Ovary (tissue), 9 donors: Measurements from ENCODE around the gene DLL3. TPM values are rescaled to one million over a fixed set of nuclear protein-coding genes. Genes with fewer than 3 reads are reported as not detected.
A peak's percentile ranks its signal among the peaks of the same experiment; 100 is the strongest.

ENCODE experiments used
- DNase-seq, 5 donors: peaks; one replicate each; pipeline ENCODE4 v3.0.0-alpha.2; 2019 to 2020
- H3K27ac ChIP-seq, 2 donors: fragments of 200-600 bp; one replicate each; pipeline versions ENCODE4 v1.5.1 to v1.8.0; 2019 to 2022
- H3K27me3 ChIP-seq: fragments of 200-600 bp; one replicate; pipeline ENCODE4 v1.8.0; 2022
- H3K36me3 ChIP-seq: fragments of 200-600 bp; sonication (generic); one replicate; pipeline ENCODE4 v1.5.1; 2019
- H3K4me1 ChIP-seq: one replicate; pipeline ENCODE4 v1.8.1; 2013; ENCODE audit warnings: mild to moderate bottlenecking, moderate library complexity; ENCODE audit not compliant: insufficient read depth
- H3K4me3 ChIP-seq: fragments of 200-600 bp; sonication (generic); one replicate; pipeline ENCODE4 v1.5.1; 2017
- H3K9me3 ChIP-seq, 2 donors: fragments of 200-600 bp in 1 of 2; sonication (generic) in 1 of 2; one replicate each; pipeline versions ENCODE4 v1.5.1 to v1.8.1; 2013 to 2019; ENCODE audit warnings: mild to moderate bottlenecking in 1 of 2, moderate library complexity in 1 of 2
- CTCF ChIP-seq, 3 donors: fragments of 450-650 bp in 2 of 3; fragments of 200-600 bp in 1 of 3; IDR thresholded peaks; one replicate each; pipeline versions ENCODE4 v1.5.1 to v1.8.0; 2016 to 2022; ENCODE audit warnings: antibody characterized with exemption in 3 of 3, mild to moderate bottlenecking in 1 of 3
- EP300 ChIP-seq: sonication (generic); formaldehyde crosslinking; IDR thresholded peaks from one replicate; pipeline ENCODE4 v1.6.1; 2017; ENCODE audit warnings: antibody characterized with exemption
- POLR2A ChIP-seq: fragments of 450-650 bp; IDR thresholded peaks from one replicate; pipeline ENCODE4 v1.6.1; 2017; ENCODE audit warnings: antibody characterized with exemption, mild to moderate bottlenecking, moderate library complexity
- WGBS, 3 donors: extraction: QIAGEN DNeasy Blood & Tissue Kit in 1 of 3; methylation state at CpG; one replicate each; pipeline versions ENCODE4 v1.1.5 to v1.1.7; 2013 to 2017; 5-methylcytosine and 5-hydroxymethylcytosine counted together
- intact Hi-C, 4 donors: fragments of 100-400 bp; cut with DNase I; formaldehyde crosslinking; loops; one replicate each; pipeline versions ENCODE4 v1.11.0 to v1.15.1; 2022 to 2023
- polyA plus RNA-seq, 2 donors: library from polyadenylated mRNA; stranded (reverse); fragments of 200-250 nt in 1 of 2; fragments of 350-450 nt in 1 of 2; fragmentation: Illumina TruSeq in 1 of 2; extraction: RNeasy Lipid Tissue Mini Kit (QIAGEN cat#74804) in 1 of 2; gene quantifications; one replicate each; pipeline ENCODE4 v1.2.3, GENCODE V29; 2013 to 2014
- total RNA-seq, 7 donors: library from RNA; depleted of rRNA in 2 of 7; stranded (reverse); fragments of >200 nt in 2 of 7; fragmentation: NEBNext Ultra II Directional in 3 of 7; extraction: Animal tissue kit (Norgen Biotek cat#: 25700) in 3 of 7; gene quantifications; one replicate each; pipeline versions ENCODE4 v1.1.0 to v1.2.4, GENCODE V29; 2016 to 2023
- donor health status: DM: no; HTN: no; CAD: no; lungs with moderate emphysema.
- donor health status: DM: no; HTN: no; CAD: no.
- donor health status: Bipolar disorder and iron deficiency.
- donor health status: DM: yes; HTN: yes; CAD: no.
- donor health status: DM: no; HTN: no; CAD: no.
- donor health status: DM: yes; HTN: yes; CAD: no.

DLL3 gene
- total and polyA plus RNA-seq, 9 donors, result 0.10 to 0.33 (median 0.22) TPM; not detected in 4

GRCh38 chr19:39540333-39540673 lies 41.6 kb downstream of the DLL3 start:
- WGBS, 3 donors, result 0 to 1% (median 1%) methylated on average over 10 of the region's 10 CpGs
- H3K4me3 ChIP-seq, result peak overlapping the region; percentile 60
- TF ChIP-seq EP300, result no peak
- H3K4me1 ChIP-seq, result no peaks in the 10 kb centered on the region
- H3K27me3 ChIP-seq, result no peaks in the 10 kb centered on the region
- no peaks in the 10 kb centered on the region for H3K9me3 ChIP-seq
- no peak for DNase-seq
- intact Hi-C loops, result loop anchor here in 1 of 4 donors (10.0 kb wide), 1 partner anchor 674 kb away; the partner anchor contains the start of gene TTC9B
- no peaks in the 10 kb centered on the region for H3K36me3 ChIP-seq
- peak overlapping the region in 1 of 2 donors; percentile 93 for H3K27ac ChIP-seq

DNA sequence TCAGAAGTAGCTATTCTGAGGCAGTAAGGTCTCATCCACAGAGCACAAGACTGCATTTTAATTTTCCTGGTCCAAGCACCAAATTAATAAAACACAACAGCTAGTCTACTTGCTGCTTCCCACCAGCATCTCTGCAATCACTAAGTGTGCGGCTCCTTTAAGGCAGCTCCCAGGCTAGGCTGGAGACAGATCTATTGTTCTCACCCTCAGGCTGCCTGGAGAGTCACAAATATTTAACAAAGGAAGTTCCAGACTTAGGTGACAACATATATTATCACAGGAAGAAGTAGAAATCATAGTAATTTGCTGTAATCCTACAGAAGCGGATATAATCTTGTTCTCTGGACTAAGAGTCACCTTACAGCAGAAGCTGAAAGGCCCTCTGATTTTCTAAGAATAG lies 43.5 kb downstream of the DLL3 start:
- Histone ChIP-seq H3K4me1 (no peaks in the 10 kb centered on the region), H3K36me3 (no peaks in the 10 kb centered on the region), H3K4me3 (no peak overlapping the region), H3K27ac (no peak overlapping the region), H3K9me3 (no peaks in the 10 kb centered on the region), H3K27me3 (no peaks in the 10 kb centered on the region)
- 68 to 81% (median 79%) methylated on average over 2 of the region's 2 CpGs for WGBS, 3 donors
- DNase-seq, result no peak
- intact Hi-C loops, result loop anchor here in 1 of 4 donors (10.0 kb wide), 1 partner anchor 673 kb away; the partner anchor contains the start of gene TTC9B
- TF ChIP-seq CTCF (IDR thresholded peaks at IDR 0.05) (no peak), POLR2A (no peak), EP300 (no peak)

DNA sequence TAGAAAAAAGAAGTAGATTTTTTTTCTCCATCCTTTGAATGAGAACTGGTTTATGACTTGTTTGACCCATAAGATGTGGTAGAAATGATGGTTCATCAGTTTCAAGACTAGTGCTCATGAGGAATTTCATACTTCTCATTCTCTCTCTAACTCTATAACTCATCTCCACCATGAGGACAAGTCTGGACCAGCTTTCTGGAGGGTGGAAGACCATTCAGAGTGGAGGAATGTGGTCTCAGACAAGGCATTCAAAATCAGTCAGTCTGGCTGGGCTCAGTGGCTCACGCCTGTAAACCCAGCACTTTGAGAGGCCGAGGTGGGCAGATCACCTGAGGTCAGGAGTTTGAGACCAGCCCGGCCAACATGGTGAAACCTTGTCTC lies 44.7 kb downstream of the DLL3 start:
- no peaks in the 10 kb centered on the region for H3K9me3 ChIP-seq
- H3K4me3 ChIP-seq, result no peak overlapping the region
- 73 to 80% (median 74%) methylated on average over 3 of the region's 3 CpGs for WGBS, 3 donors
- no peak for DNase-seq
- no peaks in the 10 kb centered on the region for H3K4me1 ChIP-seq
- no peaks in the 10 kb centered on the region for H3K27me3 ChIP-seq
- intact Hi-C loops, result loop anchor here in 1 of 4 donors (10.0 kb wide), 1 partner anchor 671 kb away; the partner anchor contains the start of gene TTC9B
- no peak for TF ChIP-seq EP300
- no peak overlapping the region for H3K27ac ChIP-seq
- H3K36me3 ChIP-seq, result no peaks in the 10 kb centered on the region

DNA sequence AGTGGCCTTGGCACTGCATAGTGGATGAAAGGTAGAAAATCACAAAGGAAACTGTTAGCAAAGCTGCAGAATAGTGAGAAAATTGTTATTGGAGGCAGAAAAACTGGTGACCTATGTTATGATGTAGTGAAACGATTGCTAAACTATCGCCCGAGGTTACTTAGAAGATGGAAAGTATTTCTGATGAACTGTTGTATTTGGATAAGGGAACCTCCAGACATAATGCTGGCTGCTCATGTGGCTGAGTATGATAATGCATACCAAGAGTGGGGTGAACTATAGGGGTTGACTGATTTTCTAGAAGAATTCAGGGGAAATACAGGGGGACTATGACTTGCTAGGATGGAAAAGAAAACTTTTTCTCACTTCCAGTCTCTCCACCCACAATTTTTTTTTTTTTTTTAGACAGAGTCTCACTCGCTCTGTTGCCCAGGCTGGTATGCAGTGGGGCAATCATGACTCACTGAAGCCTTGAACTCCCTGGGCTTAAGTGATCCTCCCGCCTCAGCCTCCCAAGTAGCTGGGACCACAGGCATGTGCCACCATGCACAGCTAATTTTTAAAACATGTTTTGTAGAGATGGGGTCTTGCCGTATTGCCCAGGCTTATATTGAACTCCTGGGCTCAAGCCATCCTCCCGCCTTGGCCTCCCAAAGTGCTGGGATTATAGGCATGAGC lies 45.6 kb downstream of the DLL3 start:
- H3K27me3 ChIP-seq, result no peaks in the 10 kb centered on the region
- H3K4me1 ChIP-seq, result no peaks in the 10 kb centered on the region
- TF ChIP-seq EP300 (no peak), POLR2A (no peak)
- no peak overlapping the region for H3K4me3 ChIP-seq
- H3K9me3 ChIP-seq, result no peaks in the 10 kb centered on the region
- 64 to 80% (median 73%) methylated on average over 7 of the region's 7 CpGs for WGBS, 3 donors
- H3K36me3 ChIP-seq, result no peaks in the 10 kb centered on the region
- H3K27ac ChIP-seq, result no peak overlapping the region
- intact Hi-C loops, result loop anchor here in 1 of 4 donors (10.0 kb wide), 1 partner anchor 670 kb away; the partner anchor contains the start of gene TTC9B
- no peak for DNase-seq

DNA sequence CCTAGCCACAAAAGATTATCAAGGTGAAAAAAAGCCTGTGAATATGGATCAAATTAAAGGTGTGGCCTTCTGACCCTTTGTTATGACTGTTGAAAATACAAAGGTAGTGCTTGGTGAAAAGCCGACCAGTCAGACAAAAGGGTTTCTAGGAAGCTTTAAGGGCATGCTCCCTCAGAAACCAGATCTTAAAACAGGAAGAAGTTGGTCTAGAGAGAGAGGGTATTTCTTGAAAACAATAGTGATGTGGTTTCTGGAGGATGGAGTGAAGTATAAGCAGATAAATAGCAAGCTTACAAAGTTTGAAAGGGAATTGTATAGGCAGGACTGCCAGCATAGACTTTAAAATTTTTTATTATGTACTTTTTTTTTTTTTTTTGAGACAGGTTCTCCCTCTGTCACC lies 46.2 kb downstream of the DLL3 start:
- intact Hi-C loops, result loop anchor here in 1 of 4 donors (10.0 kb wide), 1 partner anchor 670 kb away; the partner anchor contains the start of gene TTC9B
- no peak for DNase-seq
- H3K27me3 ChIP-seq, result no peaks in the 10 kb centered on the region
- WGBS, 3 donors, result 60 to 75% (median 64%) methylated on average over 1 of the region's 1 CpG
- no peak overlapping the region for H3K27ac ChIP-seq
- no peaks in the 10 kb centered on the region for H3K9me3 ChIP-seq
- H3K4me1 ChIP-seq, result no peaks in the 10 kb centered on the region
- H3K36me3 ChIP-seq, result no peaks in the 10 kb centered on the region
- no peak overlapping the region for H3K4me3 ChIP-seq
- TF ChIP-seq CTCF (IDR thresholded peaks at IDR 0.05) (no peak), EP300 (no peak)

GRCh38 chr19:39546599-39546998 lies 47.9 kb downstream of the DLL3 start:
- DNase-seq, result no peak
- 53 to 55% (median 55%) methylated on average over 8 of the region's 8 CpGs for WGBS, 3 donors
- Histone ChIP-seq H3K4me1 (no peaks in the 10 kb centered on the region), H3K27ac (no peak overlapping the region), H3K9me3 (no peaks in the 10 kb centered on the region), H3K27me3 (no peaks in the 10 kb centered on the region), H3K36me3 (no peaks in the 10 kb centered on the region), H3K4me3 (no peak overlapping the region)
- TF ChIP-seq EP300 (no peak), POLR2A (no peak), CTCF (IDR thresholded peaks at IDR 0.05) (no peak)
- intact Hi-C loops, result loop anchor here in 1 of 4 donors (10.0 kb wide), 1 partner anchor 668 kb away; the partner anchor contains the start of gene TTC9B
